GM19468 (cell line): ENCODE data around the gene CACNA2D3.

Experiments
- ATAC-seq: cut with Tn5 transposase; IDR thresholded peaks from one replicate; pipeline ENCODE4 v1.9.1; 2021; ENCODE audit warnings: mild to moderate bottlenecking, moderate library complexity, moderate number of reproducible peaks; ENCODE audit not compliant: unreplicated experiment; ENCODE audit errors: extremely low read depth

The CACNA2D3 gene

DNA sequence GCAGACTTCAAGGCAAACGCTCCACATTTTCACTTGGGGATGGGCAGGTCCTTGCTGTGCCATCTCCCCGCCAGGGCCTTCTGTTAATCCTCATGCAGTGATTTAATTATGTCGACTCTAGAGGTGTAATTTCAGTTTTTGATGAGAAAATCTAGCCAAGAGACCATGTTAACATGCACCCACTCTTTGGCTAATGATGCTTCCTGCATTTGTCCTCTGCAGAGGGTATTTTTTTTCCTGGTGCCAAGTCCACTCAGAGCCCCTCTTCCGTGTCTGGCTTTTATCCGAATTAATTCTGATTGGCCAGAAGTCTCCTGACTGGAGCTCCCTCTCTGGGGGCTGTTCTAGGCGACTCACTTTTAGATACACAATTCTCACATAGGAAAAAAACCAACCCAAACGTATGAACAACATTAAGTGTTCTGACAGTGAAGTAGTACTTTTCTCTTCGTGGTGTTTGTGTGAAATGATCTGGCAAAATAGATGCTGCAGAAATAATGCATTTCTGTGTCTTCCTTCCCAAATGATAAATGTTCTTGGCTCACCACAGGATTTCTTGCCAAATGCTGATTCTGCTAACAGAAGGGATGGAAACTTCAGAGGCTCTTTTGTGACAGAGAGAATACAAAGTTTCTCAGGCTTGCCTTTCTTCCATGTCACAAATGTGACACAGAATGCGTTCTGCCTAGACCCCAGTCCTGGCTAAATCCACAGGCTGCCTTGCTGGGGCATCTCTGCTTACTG lies 190.0 kb downstream of the CACNA2D3 start:
- ATAC-seq = no peak

DNA sequence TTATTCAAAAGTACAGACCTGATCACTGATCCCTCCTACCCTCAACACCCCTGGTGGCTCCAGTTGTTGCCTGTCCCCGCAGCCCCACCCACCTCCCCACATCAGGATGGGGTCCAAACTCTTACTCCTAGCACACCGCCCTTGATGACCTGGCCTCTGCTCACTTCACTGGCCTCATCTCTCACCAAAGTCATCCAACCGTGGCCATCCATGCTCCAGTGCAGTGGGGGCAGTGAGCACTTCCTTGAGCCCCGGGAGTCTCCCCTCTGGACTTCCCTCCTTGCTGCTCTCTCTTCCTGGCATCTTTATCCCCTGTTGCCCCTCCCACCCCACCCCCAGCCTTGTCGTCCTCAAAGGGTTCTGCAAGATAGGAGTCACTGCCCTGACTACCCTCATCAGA lies 191.1 kb downstream of the CACNA2D3 start:
- ATAC-seq = no peak

GRCh38 chr3:54321520-54321919 lies 199.2 kb downstream of the CACNA2D3 start:
- ATAC-seq = no peak

GRCh38 chr3:54322354-54322753 lies 200.0 kb downstream of the CACNA2D3 start:
- no peak for ATAC-seq

DNA sequence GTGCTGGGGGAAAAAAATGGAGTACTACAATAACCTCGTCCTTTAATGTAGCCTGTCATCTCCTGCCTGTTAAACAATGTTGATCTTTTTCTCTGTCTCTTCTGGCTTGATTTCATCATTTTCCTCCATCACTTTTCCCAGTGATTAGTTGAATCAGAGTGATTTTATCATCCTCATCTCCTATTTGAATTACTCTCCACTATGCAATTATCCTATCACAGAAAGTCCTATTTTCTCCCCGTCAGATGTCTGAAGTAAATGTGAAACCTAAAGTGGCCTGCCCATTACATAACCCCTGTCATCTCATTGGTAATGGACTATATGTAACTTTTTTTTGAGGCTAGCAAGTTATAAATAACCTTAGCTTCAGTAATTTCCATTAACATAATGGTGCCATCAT lies 201.8 kb downstream of the CACNA2D3 start:
- ATAC-seq = no peak

- ATAC-seq = no peak
Measured at GRCh38 chr3:54326951-54327350, 204.6 kb downstream of the CACNA2D3 start.

GRCh38 chr3:54331341-54331740 lies 209.0 kb downstream of the CACNA2D3 start:
- no peak for ATAC-seq

- no peak for ATAC-seq
Measured at GRCh38 chr3:54337846-54338245, 215.5 kb downstream of the CACNA2D3 start.

GRCh38 chr3:54339608-54340007 lies 217.3 kb downstream of the CACNA2D3 start:
- ATAC-seq = no peak

DNA sequence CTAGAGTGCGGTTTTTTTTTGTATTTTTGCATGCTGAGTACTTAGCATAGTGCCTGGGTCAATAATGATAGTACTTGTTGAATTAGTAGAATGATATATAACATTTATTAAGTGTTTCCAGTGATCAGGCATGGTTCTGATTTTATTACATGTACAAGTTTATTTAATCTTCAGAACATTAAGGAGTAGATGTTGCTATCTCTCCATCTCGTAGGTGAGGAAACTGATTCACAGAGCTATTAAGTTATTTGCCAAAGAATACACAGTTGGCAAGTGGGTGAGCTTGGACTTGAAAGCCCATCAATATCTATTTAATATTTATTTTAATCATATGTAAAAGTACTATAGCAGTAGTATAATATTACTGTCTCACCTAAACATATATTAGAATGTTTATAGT lies 219.5 kb downstream of the CACNA2D3 start:
- no peak for ATAC-seq

DNA sequence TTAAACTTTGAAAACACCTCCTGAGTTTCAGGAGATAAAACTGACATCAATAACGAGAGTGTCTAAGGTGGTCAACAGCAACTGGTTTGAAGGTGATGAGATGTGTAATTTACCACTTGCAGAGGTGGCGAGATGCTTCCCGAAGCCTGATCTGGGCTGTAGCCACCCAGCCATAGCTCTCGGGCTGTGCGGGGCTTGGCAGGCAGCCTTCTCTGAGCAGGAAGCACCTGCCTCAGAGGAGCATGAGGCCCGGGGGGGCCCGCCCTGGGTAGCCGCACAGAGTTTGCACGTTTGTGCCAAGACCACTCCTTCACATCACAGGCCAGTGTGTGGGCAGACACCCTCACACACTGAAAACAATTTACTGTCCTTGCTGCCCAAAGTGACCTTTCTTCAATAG lies 220.3 kb downstream of the CACNA2D3 start:
- ATAC-seq = no peak

- no peak for ATAC-seq
Measured at GRCh38 chr3:54343495-54343894, 221.1 kb downstream of the CACNA2D3 start.

- no peak for ATAC-seq
Measured at GRCh38 chr3:54344601-54345231, 222.4 kb downstream of the CACNA2D3 start.

- ATAC-seq = no peak
Measured at GRCh38 chr3:54345847-54346375, 223.6 kb downstream of the CACNA2D3 start.

DNA sequence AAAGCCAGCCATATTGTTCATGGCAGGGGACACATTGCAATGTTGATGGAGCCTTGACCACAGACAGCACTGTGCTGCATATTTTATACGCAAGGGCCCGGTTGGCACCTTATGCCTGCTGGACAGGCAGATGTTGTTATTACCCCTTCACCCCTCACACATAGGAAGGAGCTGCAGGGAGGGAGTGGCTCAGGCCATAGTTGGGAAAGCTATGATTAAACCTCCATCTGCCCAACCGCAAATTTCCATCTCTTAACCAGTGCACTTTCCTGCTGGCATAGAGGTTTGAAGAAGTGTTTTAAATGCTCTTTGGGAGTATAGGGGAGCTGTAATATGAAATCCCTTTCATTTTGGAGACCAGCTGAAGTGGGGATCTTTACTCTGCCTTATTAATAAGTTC lies 224.7 kb downstream of the CACNA2D3 start:
- ATAC-seq = no peak

GRCh38 chr3:54347933-54348332 lies 225.6 kb downstream of the CACNA2D3 start:
- ATAC-seq = no peak

DNA sequence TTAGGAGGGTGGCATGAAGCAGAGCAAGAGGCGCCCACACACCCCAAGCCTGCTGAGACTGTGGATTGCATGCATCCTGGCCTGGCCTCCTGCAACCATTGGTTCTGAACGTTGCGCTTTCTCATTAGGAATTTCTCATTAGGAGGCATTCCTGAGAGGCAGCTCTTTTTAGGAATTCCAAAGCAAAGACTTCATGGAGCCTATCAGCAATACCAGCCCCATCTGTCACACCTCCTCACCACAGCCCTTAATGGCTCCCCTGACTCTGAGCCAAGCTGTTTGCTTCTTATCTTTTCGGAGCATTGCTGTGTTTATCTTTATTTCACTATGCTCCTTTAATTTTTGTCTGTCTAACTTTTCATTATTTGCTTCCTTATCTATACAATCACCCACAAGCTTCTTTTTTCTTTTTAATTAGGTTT lies 226.9 kb downstream of the CACNA2D3 start:
- ATAC-seq = no peak

GRCh38 chr3:54349691-54350090 lies 227.3 kb downstream of the CACNA2D3 start:
- ATAC-seq = no peak

DNA sequence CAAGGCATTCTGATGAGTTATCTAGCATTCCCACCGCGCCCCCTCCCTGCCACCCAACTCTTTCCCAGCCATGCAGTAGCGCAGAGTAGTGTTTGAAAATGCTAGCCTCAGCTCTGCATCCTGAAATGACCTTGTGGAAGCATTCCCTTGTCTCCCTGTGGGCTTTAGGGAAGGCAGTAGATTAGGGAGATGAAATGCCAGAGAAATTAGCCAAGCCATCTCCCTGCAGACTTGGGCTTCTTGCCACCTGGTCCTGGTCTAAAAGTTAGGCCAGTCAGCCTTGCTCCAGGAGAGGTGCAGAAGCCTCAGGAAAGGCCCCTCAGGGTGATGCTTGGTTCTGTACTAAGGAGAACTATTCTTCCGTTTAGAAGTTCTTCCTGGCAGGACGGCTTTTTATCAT lies 231.2 kb downstream of the CACNA2D3 start:
- ATAC-seq = no peak

DNA sequence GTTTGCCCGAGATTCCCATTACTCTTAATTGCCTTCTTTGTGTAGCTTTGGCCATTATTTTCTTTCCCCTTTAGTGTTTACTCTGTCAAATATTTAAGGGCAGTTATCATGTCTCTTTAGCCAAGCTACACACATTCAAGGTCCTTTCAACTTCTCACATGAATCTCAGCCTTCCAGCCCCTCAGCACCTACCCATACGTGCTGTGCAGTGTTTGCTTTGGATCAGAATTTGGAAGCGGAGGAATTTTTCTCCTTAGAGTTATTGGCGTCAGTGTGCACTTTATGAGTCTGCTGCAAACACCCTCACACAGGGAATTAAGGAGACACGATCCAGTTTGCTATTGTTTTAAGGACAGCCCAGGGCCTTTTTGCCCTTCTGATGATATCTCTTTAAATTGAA lies 231.6 kb downstream of the CACNA2D3 start:
- no peak for ATAC-seq

GRCh38 chr3:54355800-54356199 lies 233.4 kb downstream of the CACNA2D3 start:
- ATAC-seq = no peak
